Panc1 (cell line): Measurements from ENCODE around the gene CHMP6.

Experiments
- CTCF ChIP-seq: fragments of 450-650 bp; IDR thresholded peaks from 2 replicates; pipeline ENCODE4 v1.5.1; 2017; ENCODE audit warnings: mild to moderate bottlenecking
- POLR2AphosphoS5 ChIP-seq: IDR thresholded peaks from 2 replicates; pipeline ENCODE4 v1.6.1; 2012; ENCODE audit warnings: mild to moderate bottlenecking, low read depth, low read length, moderate library complexity
- REST ChIP-seq, 2 experiments: IDR thresholded peaks; 2 replicates each; pipeline ENCODE4 v1.6.1; 2011 to 2012; ENCODE audit warnings: low read depth in 2 of 2, control low read depth in 1 of 2, low read length in 1 of 2, mild to moderate bottlenecking in 1 of 2, moderate library complexity in 1 of 2; ENCODE audit not compliant: insufficient read depth in 1 of 2
- SIN3A ChIP-seq: IDR thresholded peaks from 2 replicates; pipeline ENCODE4 v1.6.1; 2012; ENCODE audit warnings: low read depth, mild to moderate bottlenecking, low read length, moderate library complexity, borderline replicate concordance; ENCODE audit not compliant: insufficient read depth
- TCF7L2 ChIP-seq: IDR thresholded peaks from 2 replicates; pipeline ENCODE4 v1.6.1; 2011; ENCODE audit warnings: mild to moderate bottlenecking, low read depth, low read length, inconsistent platforms

- TF ChIP-seq CTCF (no peak), SIN3A (no peak), REST (IDR thresholded peaks at IDR 0.05; ENCODE audit: insufficient read depth in 1 of 2, low read depth in 2 of 2, low read length in 1 of 2) (no peak), POLR2AphosphoS5 (no peak), TCF7L2 (no peak)
Measured at GRCh38 chr17:81000334-81000630, 8.6 kb downstream of the CHMP6 start.
